GM20431 (cell line): Measurements from ENCODE around the gene LCP2.

ENCODE experiments used
- in situ Hi-C: fragments of 300-500 bp; cut with MseI, MboI; formaldehyde crosslinking; loops from one replicate; pipeline ENCODE4 v1.15.0; 2020; ENCODE audit warnings: low sequenced_read_pairs; ENCODE audit not compliant: unreplicated experiment

Gene LCP2

GRCh38 chr5:170297589-170298462 lies at the start of gene LCP2:
TSS of gene LCP2 (minus strand) at chr5:170297777. CDS start at chr5:170297611, 166 bp downstream.
- in situ Hi-C loops, result no loop called here

DNA sequence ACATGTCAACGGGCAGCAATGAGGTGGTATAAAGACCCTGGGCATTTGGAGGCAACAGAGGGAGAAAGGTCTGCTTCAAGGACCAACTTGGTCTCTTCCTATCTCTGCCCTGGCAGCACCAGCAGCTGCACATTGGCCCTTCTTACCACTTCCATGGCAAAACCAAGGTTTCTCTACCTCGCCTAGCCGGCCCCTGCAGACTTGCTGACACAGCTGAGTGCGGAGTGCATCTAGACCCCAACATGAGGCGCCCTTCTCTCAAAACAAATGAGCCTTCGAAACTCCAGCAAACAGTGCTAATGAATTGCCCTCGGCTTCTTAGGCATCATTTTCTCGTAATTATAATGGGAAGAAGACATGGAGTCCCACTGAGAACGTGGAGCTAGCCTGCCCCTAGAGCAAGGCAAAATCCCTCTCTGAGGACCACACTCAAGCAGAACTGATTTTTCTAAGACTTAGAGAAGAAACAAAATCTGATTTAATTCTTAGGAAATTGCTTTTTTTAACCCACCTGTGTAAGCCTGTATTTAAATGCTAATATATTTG lies 49.5 kb upstream of the LCP2 start:
- in situ Hi-C loops, result loop anchor here (10.0 kb wide), 1 partner anchor 122 kb away; no protein-coding TSS in a partner anchor

GRCh38 chr5:170345971-170346370 lies 48.4 kb upstream of the LCP2 start:
- in situ Hi-C loops, result loop anchor here (10.0 kb wide), 1 partner anchor 121 kb away; no protein-coding TSS in a partner anchor

DNA sequence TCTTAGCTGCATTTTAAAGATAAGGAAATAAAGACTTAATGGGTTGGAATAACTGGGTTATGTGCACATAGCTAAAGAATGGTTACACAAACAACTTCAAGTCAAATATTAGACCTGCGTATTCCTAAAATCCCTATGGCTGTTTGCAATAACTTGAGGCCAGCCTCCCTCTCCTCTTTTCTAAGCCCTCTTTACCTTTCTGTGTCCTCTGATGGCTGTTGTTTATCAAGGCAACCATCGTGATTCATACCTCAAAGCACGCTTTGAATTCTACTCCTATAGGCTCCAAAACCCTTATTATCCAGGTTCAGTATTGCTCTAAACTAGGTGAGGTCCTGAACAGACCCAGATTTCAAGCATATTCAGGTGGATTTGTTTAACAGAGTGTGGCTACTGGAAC lies 45.6 kb upstream of the LCP2 start:
- in situ Hi-C loops, result loop anchor here (10.0 kb wide), 1 partner anchor 118 kb away; no protein-coding TSS in a partner anchor

DNA sequence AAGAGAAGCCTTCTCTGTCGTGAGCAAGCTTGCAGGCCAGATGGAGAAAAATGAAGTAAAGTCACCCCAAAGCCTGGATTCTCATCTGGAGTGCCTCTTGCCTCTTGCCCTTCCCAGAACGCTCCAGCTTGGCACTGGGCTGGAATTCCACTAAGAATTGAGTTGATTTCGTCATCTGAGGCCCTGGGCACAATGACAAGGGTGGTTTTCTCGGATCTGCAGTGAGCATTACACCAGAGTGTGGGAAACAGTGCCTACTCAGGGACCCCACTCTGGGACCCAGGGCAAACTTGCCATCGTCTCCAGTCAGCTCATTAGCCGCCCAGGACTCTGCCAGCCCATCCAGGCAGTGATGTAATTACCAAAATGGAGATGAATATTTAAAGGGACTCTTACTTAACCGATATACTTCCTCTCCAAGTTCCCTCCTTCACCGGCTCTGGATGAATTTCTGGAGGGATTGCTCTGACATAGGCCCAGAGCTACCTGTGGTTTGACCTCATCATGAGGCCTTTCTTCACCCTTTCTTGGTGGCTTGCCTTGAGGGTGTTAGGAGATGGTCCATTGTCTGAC lies 44.7 kb upstream of the LCP2 start:
- in situ Hi-C loops, result loop anchor here (10.0 kb wide), 1 partner anchor 117 kb away; no protein-coding TSS in a partner anchor

DNA sequence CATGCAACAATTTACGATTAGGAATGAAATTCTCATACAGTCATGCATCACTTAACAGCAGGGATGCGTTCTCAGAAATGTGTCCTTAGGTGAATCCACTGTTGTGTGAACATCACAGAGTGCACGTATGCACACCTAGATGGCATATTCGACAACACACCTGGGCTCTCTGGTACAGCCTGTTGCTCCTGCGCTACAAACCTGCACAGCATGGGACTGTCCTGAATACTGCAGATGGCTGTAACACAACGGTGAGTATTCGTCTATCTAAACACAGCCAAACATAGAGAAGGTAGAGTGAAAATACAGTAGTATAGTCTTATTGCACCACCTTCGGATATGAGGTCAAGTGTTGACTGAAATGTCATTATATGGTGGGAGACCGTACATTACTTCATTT lies 44.0 kb upstream of the LCP2 start:
- in situ Hi-C loops, result loop anchor here (10.0 kb wide), 1 partner anchor 117 kb away; no protein-coding TSS in a partner anchor

DNA sequence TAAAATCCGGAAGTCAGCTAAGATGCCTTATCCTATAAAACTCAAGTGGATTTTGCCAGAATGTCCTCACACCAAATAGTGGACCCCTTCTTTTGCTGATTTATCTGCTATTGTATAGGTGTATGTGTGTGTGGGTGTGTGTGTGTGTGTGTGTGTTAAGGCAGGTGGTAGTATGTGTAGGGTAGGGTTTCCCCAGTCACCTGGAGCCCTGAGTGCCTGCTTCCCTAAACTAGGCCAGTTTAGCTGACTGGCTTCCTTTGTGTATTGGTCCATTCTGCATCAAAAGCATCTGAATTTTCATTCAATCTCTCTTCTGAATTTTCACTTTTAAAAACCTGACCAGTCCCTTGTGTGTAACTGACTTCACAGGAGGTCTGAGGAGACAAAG lies 42.2 kb upstream of the LCP2 start:
- in situ Hi-C loops, result loop anchor here (10.0 kb wide), 1 partner anchor 115 kb away; no protein-coding TSS in a partner anchor

DNA sequence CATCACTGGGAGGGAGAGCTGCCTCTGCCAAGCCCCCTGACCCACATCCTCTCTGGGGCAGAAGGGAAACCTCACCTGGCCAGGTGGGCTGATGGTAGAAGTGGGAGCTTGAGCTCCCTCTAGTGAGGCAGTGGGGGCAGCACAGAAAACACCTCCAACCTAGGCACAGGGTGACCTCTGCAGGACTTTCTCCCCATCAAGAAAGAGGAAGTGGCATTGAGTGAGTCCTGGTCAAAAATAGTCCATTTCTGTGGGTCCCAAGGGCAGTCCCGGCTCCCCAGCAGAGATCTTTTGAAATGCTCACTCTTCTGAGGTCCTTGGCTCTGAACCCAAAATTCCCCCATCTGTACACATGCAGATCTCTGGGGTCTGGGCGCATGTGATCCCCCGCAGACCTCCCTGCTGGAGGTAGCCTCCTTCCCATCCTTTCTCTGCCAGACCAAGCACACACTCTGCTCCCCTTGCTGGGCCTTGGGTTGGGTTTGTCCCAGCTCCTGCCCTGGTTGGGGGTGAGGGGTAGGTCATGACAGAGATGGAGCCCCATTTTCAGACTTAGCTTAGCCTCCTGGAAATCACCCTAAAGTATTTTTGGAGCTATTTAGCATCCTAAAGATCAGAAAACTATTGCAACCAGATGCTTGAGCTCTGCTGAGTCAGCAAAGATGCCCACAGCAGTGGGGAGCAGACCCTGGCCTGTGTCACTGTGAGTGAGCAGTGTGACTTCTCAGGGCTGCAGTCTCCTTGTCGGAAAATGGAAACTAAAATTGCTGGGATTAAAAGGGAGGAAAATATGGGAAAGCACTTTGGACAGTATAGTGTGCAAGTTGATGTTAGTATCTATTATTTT lies 41.6 kb upstream of the LCP2 start:
- in situ Hi-C loops, result no loop called here

- in situ Hi-C loops, result no loop called here
Observed at GRCh38 chr5:170338291-170338690, 40.7 kb upstream of the LCP2 start.

- in situ Hi-C loops, result no loop called here
Observed at GRCh38 chr5:170337045-170337733, 39.6 kb upstream of the LCP2 start.

DNA sequence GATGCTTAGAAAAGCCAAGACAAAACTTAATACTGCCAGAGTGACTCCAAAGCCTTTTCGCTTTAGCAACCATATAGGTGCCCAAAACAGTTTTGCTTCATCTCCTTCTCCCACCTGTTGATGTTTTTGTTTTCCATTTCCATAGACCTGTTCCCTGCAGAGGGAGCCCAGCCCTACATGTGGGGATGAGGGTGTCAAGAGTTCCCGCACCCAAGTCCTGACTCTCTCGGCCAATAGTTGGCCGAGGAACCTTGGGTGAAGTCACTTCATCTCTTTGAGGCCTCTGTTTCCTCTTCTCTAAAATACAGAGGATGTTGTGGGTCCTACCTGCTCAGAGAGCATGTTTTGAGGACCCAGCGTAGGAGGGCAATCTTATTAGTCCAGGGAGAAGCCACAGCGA lies 38.5 kb upstream of the LCP2 start:
- in situ Hi-C loops, result no loop called here

- in situ Hi-C loops, result no loop called here
Observed at GRCh38 chr5:170334626-170335025, 37.0 kb upstream of the LCP2 start.

- in situ Hi-C loops, result no loop called here
Observed at GRCh38 chr5:170333161-170333910, 35.8 kb upstream of the LCP2 start.

DNA sequence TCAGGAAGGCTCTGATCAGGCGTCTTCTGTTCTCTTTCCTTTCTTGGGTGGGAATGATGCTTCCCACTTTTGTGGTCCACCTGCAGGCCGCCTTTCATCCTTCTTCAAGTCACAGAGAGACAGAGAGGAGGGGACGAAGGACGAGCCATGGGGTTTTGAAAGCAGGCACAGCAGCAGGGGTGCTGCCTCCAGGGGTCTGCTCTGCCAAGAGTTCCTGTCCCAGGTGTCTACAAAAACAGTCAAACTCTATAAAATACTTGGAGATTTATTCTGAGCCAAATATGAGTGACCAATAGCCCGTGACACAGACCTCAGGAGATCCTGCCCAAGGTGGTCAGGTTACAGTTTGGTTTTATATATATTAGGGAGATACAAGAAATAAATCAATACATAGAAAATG lies 34.5 kb upstream of the LCP2 start:
- in situ Hi-C loops, result no loop called here

GRCh38 chr5:170330568-170331054 lies 33.0 kb upstream of the LCP2 start:
- in situ Hi-C loops, result no loop called here

- in situ Hi-C loops, result no loop called here
Observed at GRCh38 chr5:170329524-170329923, 31.9 kb upstream of the LCP2 start.

DNA sequence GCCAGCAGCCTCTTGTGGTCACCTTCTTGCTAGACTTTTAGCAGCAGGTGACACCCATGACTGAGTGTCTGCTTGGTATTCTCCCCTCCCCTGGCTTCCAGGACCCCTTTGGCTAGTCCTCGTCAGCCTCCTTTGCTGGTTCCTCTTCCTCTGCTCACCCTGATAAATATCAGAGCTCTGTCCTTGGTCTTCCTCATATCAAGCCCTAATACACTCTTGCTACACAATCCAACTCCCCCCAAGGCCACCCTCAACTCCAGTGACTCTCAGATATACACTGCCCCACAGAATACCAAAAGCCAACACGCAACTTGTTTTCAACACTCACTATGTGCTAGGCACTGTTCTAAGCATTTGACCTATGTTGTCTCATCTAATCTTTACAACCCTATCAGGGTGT lies 30.3 kb upstream of the LCP2 start:
- in situ Hi-C loops, result no loop called here

- in situ Hi-C loops, result no loop called here
Observed at GRCh38 chr5:170327168-170327567, 29.6 kb upstream of the LCP2 start.

- in situ Hi-C loops, result no loop called here
Observed at GRCh38 chr5:170319301-170319700, 21.7 kb upstream of the LCP2 start.
